OCI-LY7 (cell line): ENCODE measurements around the gene TMEM167B. TPM values are rescaled to one million over a fixed set of nuclear protein-coding genes. Genes with fewer than 3 reads are reported as not detected.

Experiments
- BruUV-seq: library from RNA; stranded (reverse); fragments of 400-500 nt; replicated peaks from 2 replicates; lab custom pipeline; 2021; lab: Mats Ljungman, UMichigan
- CTCF ChIA-PET: fragments of 300-600 bp; sonication (Branson Sonifier 250); formaldehyde crosslinking; loops from one replicate; lab custom pipeline; 2022; ENCODE audit warnings: antibody characterized with exemption; ENCODE audit not compliant: unreplicated experiment; lab: Charles Lee
- POLR2A ChIA-PET: fragments of 300-600 bp; sonication (Branson Sonifier 250); formaldehyde crosslinking; loops from one replicate; lab custom pipeline; 2022; ENCODE audit warnings: antibody characterized with exemption; lab: Charles Lee
- DNase-seq: peaks from one replicate; pipeline ENCODE4 v3.0.0-alpha.2; 2015; ENCODE audit warnings: low spot score
- H2AFZ ChIP-seq: fragments of 200-600 bp; sonication (generic), shearing (Covaris generic); 2 replicates; pipeline ENCODE4 v1.6.1; 2014; ENCODE audit warnings: mild to moderate bottlenecking, antibody characterized with exemption, low read length, moderate library complexity
- H3K27ac ChIP-seq: fragments of 200-600 bp; sonication (generic); 2 replicates; pipeline ENCODE4 v1.5.1; 2014; ENCODE audit warnings: mixed run types, low read depth, mild to moderate bottlenecking, moderate library complexity, low read length, inconsistent platforms; ENCODE audit not compliant: poor library complexity, severe bottlenecking
- H3K36me3 ChIP-seq: fragments of 200-600 bp; sonication (generic); 2 replicates; pipeline ENCODE4 v1.6.1; 2014; ENCODE audit warnings: mild to moderate bottlenecking, antibody characterized with exemption, low read length, moderate library complexity, mixed read lengths; ENCODE audit not compliant: insufficient read depth
- H3K4me1 ChIP-seq: fragments of 200-600 bp; sonication (generic); 2 replicates; pipeline ENCODE4 v1.5.1; 2014; ENCODE audit warnings: mild to moderate bottlenecking, low read length; ENCODE audit not compliant: insufficient read depth, poor library complexity, severe bottlenecking
- H3K4me2 ChIP-seq: fragments of 200-600 bp; sonication (generic); 2 replicates; pipeline ENCODE4 v1.6.1; 2014; ENCODE audit warnings: mild to moderate bottlenecking, low read length
- H3K4me3 ChIP-seq: fragments of 200-600 bp; sonication (generic); 2 replicates; pipeline ENCODE4 v1.5.1; 2014; ENCODE audit warnings: mild to moderate bottlenecking, low read depth, low read length; ENCODE audit not compliant: poor library complexity, severe bottlenecking
- H3K79me2 ChIP-seq: fragments of 200-600 bp; sonication (generic); 2 replicates; pipeline ENCODE4 v1.6.1; 2016; ENCODE audit warnings: low read depth, mild to moderate bottlenecking, low read length, moderate library complexity, mixed read lengths; ENCODE audit not compliant: insufficient read depth
- H3K9me2 ChIP-seq: fragments of 200-600 bp; sonication (generic); 2 replicates; pipeline ENCODE4 v1.6.1; 2016; ENCODE audit warnings: mild to moderate bottlenecking, low read length, mixed read lengths; ENCODE audit not compliant: insufficient read depth
- H3K9me3 ChIP-seq: fragments of 200-600 bp; sonication (generic); 2 replicates; pipeline ENCODE4 v1.6.1; 2014; ENCODE audit warnings: mild to moderate bottlenecking, mixed run types, low read length, mixed read lengths
- H4K20me1 ChIP-seq: fragments of 200-600 bp; sonication (generic); 2 replicates; pipeline ENCODE4 v1.6.1; 2014; ENCODE audit warnings: mild to moderate bottlenecking, antibody characterized with exemption, low read length, moderate library complexity, mixed read lengths; ENCODE audit not compliant: insufficient read depth
- CTCF ChIP-seq: fragments of 200-600 bp; sonication (generic); conservative IDR thresholded peaks from 2 replicates; pipeline ENCODE4 v1.5.1; 2014; ENCODE audit warnings: mild to moderate bottlenecking, antibody characterized with exemption, low read length, moderate library complexity, mixed read lengths
- EZH2phosphoT487 ChIP-seq: fragments of 200-600 bp; sonication (generic); IDR thresholded peaks from 2 replicates; pipeline ENCODE4 v1.6.1; 2018; ENCODE audit warnings: low read depth, borderline replicate concordance, mild to moderate bottlenecking, mixed run types, antibody characterized with exemption, low read length, moderate library complexity, mixed read lengths
- intact Hi-C: fragments of 100-400 bp; cut with micrococcal nuclease; formaldehyde crosslinking; loops from one replicate; pipeline ENCODE4 v1.10.0; 2022; ENCODE audit not compliant: unreplicated experiment
- total RNA-seq, 2 experiments: library from RNA; depleted of rRNA in 1 of 2; stranded (reverse); fragments of >200 nt in 1 of 2; shearing (Covaris generic) in 1 of 2; gene quantifications; 2 replicates each; pipeline ENCODE4 v1.2.3, GENCODE V29; 2014 to 2022

Gene TMEM167B
- total RNA-seq, 2 experiments from 2014 or later = 12.3 to 21.2 TPM

- Histone ChIP-seq H3K4me2 (no peak overlapping the region), H3K79me2 (peaks cover 14% of the 10 kb centered on the region), H2AFZ (no peak overlapping the region), H3K4me3 (no peak overlapping the region), H4K20me1 (no peaks in the 10 kb centered on the region), H3K9me3 (no peaks in the 10 kb centered on the region), H3K9me2 (no peaks in the 10 kb centered on the region), H3K27ac (no peak overlapping the region), H3K4me1 (peaks cover 29% of the 10 kb centered on the region), H3K36me3 (no peaks in the 10 kb centered on the region)
- TF ChIP-seq CTCF = no peak
- TF ChIP-seq EZH2phosphoT487 = no peak
- no peak for DNase-seq
- intact Hi-C loops = no loop called here
- BruUV-seq = no TSS peak
- CTCF ChIA-PET = no interaction called here
- POLR2A ChIA-PET = interaction anchor here (0.5 kb wide), 1 partner anchor 33 kb away, joined by 4 read pairs; no protein-coding TSS in a partner anchor
Measured at GRCh38 chr1:109079240-109079622, 11.3 kb upstream of the TMEM167B start.

- Histone ChIP-seq H3K9me2 (no peaks in the 10 kb centered on the region), H3K4me1 (peaks cover 22% of the 10 kb centered on the region), H3K9me3 (no peaks in the 10 kb centered on the region), H3K4me2 (no peak overlapping the region), H2AFZ (no peak overlapping the region), H3K4me3 (no peak overlapping the region), H3K36me3 (no peaks in the 10 kb centered on the region), H3K27ac (no peak overlapping the region), H4K20me1 (no peaks in the 10 kb centered on the region), H3K79me2 (peaks cover 2% of the 10 kb centered on the region; the same call in 1 of the 2 replicates)
- intact Hi-C loops = no loop called here
- ChIA-PET CTCF (no interaction called here), POLR2A (no interaction called here)
- TF ChIP-seq CTCF (no peak), EZH2phosphoT487 (no peak)
- BruUV-seq = no TSS peak
- DNase-seq = no peak
Measured at GRCh38 chr1:109080441-109081082, 10.0 kb upstream of the TMEM167B start.

- H3K79me2 ChIP-seq = no peaks in the 10 kb centered on the region
- H3K4me3 ChIP-seq = no peak overlapping the region
- H4K20me1 ChIP-seq = no peaks in the 10 kb centered on the region
- no peaks in the 10 kb centered on the region for H3K36me3 ChIP-seq
- peaks cover 1% of the 10 kb centered on the region for H3K4me1 ChIP-seq
- TF ChIP-seq CTCF = no peak
- TF ChIP-seq EZH2phosphoT487 = no peak
- DNase-seq = no peak
- no peaks in the 10 kb centered on the region for H3K9me3 ChIP-seq
- ChIA-PET CTCF (no interaction called here), POLR2A (interaction anchor here (0.7 to 1.0 kb wide), 3 partner anchors 13 to 112 kb away, joined by 3 to 4 read pairs (median 3); no protein-coding TSS in a partner anchor)
- BruUV-seq = no TSS peak
- H3K9me2 ChIP-seq = no peaks in the 10 kb centered on the region
- no peak overlapping the region for H3K27ac ChIP-seq
- intact Hi-C loops = no loop called here
- H2AFZ ChIP-seq = no peak overlapping the region
- no peak overlapping the region for H3K4me2 ChIP-seq
Measured at GRCh38 chr1:109083501-109083900, 7.1 kb upstream of the TMEM167B start.
